Spleen (tissue), 7 donors: ENCODE data around the gene RPS6KA2.

Source experiments
- CTCF ChIP-seq, 11 experiments: fragments of 200-600 bp in 7 of 11; fragments of 450-650 bp in 4 of 11; sonication (generic) in 4 of 11; IDR thresholded peaks in 8 of 11; conservative IDR thresholded peaks in 3 of 11; 1 replicate in 7 of 11; 2 replicates in 4 of 11; pipeline versions ENCODE4 v1.4.0 to v1.8.0; 2016 to 2021; ENCODE audit warnings: antibody characterized with exemption in 11 of 11, inconsistent platforms in 4 of 11, mild to moderate bottlenecking in 1 of 11
- POLR2A ChIP-seq, 3 donors: fragments of 450-650 bp; IDR thresholded peaks; one replicate each; pipeline ENCODE4 v1.5.1; 2017; ENCODE audit warnings: antibody characterized with exemption in 3 of 3, mild to moderate bottlenecking in 1 of 3
- POLR2AphosphoS5 ChIP-seq, 3 donors: sonication (generic); formaldehyde crosslinking; IDR thresholded peaks; one replicate each; pipeline ENCODE4 v1.5.1; 2017; ENCODE audit warnings: antibody characterized with exemption in 3 of 3
- donor health status: DM: no; HTN: no; CAD: no; lungs with moderate emphysema.
- donor health status: DM: no; HTN: no; CAD: no.
- donor health status: DM: no; HTN: no; CAD: no.

GRCh38 chr6:166369782-166370181, 257.3 kb downstream of the RPS6KA2 start:
- TF ChIP-seq CTCF (IDR thresholded peaks at IDR 0.05 in 8 of 11, conservative IDR thresholded peaks at IDR 0.05 in 3 of 11) (no peak), POLR2AphosphoS5 (IDR thresholded peaks at IDR 0.05) (no peak), POLR2A (IDR thresholded peaks at IDR 0.05) (no peak)
